ENCODE measurements around the gene CPNE7.

- TF ChIP-seq CTCF (IDR thresholded peaks at IDR 0.05) (no peak), EP300 (IDR thresholded peaks at IDR 0.05) (no peak)
These were observed 70.7 kb downstream of the CPNE7 start for GRCh38 chr16:89646270-89646669.
